HTERT RPE-1 (cell line): Measurements from ENCODE around the gene WBP1L.
"Not testable (repeated sequence)": the region's sequence is repeated elsewhere in the genome, so short reads cannot be mapped to it uniquely, and the experiment has no call there.

Experiments used
- in situ Hi-C: fragments of 300-500 bp; cut with MboI; formaldehyde crosslinking; loops from 4 replicates; pipeline ENCODE4 v1.14.3; 2020; ENCODE audit warnings: low sequenced_read_pairs

Gene WBP1L

DNA sequence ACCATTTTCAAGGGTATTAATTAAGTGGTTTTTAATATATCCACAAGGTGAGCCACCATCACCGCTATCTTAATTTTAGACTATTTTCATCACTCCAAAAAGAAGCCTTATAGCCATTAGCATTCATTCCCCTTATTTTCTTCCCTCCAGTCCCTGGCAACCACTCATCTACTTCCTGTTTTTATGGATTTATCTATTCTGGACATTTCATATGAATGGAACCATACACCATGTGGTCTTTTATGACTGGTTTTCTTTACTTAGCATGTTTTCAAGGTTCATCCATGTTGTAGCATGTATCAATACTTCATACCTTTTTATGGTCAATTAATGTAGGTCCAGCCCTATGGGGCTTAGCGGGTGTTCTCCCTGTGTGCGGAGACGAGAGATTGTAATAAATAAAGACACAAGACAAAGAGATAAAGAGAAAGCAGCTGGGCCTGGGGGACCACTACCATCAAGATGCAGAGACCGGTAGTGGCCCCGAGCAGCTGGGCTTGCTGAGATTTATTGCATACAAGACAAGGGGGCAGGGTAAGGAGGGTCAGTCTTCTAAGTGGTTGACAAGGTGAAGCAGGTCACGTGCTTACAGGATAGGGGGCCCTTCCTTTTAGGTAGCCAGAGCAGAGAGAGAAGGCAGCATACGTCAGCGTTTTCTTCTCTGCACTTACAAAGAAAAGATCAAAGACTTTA lies 14.6 kb downstream of the WBP1L start:
- in situ Hi-C loops = no loop called here

DNA sequence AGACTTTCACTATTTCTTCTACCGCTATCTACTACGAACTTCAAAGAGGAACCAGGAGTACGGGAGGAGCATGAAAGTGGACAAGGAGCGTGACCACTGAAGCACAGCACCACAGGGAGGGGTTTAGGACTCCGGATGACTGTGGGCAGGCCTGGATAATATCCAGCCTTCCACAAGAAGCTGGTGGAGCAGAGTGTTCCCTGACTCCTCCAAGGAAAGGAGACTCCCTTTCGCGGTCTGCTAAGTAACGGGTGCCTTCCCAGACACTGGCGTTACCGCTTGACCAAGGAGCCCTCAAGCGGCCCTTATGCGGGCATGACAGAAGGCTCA lies 15.2 kb downstream of the WBP1L start:
- in situ Hi-C loops = not testable (repeated sequence)

GRCh38 chr10:102759497-102760210 lies 15.9 kb downstream of the WBP1L start:
- in situ Hi-C loops = no loop called here

- in situ Hi-C loops = no loop called here
Measured at GRCh38 chr10:102761981-102762380, 18.2 kb downstream of the WBP1L start.

DNA sequence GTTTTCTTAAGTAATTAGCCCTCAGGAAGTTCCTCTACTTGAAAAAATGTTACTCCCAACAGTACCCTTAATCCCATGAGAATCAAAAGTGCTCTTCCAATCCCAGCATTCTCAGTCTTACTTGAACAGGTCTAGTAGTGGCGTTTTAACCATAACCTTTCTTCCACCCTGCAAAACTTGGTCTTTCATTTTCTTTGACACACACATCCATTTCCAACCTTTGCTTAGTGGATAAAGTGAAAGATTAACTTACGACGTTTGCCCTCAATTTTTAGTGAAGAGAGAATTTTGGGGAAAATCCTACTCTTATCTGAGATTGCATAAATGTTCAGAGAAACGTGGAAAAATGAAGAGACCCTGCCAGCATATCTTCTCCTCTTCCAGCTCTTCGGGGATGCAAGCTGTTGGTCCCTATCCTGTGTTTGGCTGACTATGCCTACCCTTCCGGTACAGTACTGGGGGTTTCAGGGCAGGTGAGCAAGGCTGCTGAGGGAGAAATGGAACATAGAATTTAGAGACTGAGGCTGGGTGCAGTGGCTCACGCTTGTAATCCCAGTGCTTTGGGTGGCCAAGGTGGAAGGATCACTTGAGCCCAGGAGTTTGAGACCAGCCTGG lies 18.8 kb downstream of the WBP1L start:
- in situ Hi-C loops = no loop called here

- in situ Hi-C loops = no loop called here
Measured at GRCh38 chr10:102763037-102763607, 19.4 kb downstream of the WBP1L start.

DNA sequence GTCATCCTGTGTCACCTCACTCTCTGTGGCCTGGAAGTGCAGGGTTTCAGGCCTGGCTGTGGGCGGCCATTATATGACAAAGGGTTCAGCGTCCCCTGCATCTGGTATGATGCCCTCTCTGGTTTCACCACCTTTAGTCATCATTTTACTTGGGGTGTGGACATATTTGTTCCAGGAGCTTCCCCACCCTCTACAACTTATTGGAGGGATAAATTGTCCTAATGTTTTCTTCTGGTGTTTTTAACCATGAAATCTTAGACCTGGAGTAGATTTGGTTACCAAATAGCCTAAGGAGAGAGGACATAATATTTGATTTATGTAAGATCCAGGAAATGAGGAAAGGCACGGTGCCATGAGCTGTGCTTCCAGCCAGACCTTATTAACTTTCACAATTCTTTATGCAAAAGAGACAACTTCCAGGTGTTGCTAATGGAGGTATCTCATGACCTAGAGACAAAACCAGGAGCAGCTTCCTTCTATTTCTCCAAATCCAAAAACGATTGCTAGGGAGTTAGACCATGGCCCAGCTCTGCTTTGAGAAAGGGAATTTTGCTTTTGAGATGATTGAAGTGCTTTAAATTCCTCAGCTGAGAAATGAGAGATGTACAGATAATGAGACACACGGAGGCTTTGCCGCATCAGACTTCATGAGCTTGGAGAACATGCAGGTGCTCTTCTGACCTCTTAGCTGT lies 20.9 kb downstream of the WBP1L start:
- in situ Hi-C loops = no loop called here

DNA sequence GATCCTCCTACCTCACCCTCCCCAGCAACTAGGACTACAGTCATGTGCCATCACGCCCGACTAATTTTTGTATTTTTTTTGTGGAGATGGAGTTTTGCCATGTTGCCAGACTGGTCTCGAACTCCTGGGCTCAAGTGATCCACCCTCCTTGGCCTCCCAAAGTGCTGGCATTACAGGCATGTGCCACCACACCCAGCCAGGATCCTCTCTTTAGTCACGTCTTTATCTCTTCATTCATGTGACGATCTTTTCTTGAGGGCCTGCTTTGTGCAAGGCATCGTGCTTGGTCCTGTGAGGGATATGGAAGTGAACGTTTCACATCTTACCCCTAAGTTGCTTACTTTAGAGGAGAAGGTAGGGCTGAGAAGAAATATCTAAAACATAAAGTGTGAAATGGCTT lies 21.6 kb downstream of the WBP1L start:
- in situ Hi-C loops = no loop called here

GRCh38 chr10:102767428-102768160 lies 23.8 kb downstream of the WBP1L start:
- in situ Hi-C loops = no loop called here

DNA sequence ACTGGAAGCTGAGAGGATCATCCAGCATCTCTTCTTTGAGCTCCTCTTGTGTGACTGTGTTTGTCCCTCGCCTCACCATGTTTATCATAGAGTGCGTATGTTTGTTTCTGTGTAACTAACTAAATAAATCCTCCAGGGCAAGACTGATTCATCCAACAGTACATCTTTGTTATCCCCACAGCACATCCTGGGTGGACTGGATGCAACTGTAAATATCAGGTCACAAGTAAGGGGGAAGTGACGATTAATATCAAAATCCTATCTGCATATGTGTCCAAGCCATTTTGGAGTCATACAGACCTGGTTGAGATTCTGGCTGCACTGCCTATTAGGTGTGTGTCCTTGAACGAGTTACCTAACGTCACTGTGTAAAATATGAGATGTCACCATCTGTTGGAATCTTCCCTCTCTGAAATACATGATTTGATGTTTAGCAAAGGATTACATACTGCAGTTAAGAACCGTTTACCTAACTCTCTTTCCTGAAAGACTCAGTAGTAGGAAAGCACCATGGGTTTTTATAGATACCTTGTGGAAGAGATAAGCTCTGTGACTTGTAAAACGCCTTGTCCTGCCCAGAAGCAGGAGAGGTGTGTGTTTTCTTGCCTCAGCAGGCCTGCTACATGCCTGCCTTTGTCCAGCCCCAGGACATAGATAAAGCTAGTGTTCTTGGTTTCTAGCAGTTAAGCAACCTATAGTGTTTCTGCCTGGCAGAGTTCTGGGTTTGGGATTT lies 25.8 kb downstream of the WBP1L start:
- in situ Hi-C loops = no loop called here

DNA sequence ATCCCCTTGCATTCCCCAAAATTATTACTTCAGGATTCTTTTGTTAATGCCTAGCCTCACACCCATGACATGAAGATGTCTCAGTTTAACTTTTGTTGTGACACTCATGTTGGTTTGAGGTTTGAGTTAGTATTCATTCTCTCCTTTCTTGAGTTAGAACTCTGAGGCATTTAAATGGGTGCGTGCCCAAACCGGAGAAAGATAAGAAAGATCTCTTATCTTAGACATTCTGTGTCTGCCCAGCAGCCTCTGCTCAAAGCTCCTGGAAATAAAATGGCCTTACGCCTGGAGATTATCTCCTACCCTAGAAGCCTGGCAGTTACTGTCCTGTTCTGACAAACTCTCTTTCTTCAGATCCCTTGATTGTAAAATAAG lies 26.3 kb downstream of the WBP1L start:
- in situ Hi-C loops = no loop called here

- in situ Hi-C loops = no loop called here
Measured at GRCh38 chr10:102770792-102771191, 27.0 kb downstream of the WBP1L start.

- in situ Hi-C loops = no loop called here
Measured at GRCh38 chr10:102773320-102773719, 29.6 kb downstream of the WBP1L start.

DNA sequence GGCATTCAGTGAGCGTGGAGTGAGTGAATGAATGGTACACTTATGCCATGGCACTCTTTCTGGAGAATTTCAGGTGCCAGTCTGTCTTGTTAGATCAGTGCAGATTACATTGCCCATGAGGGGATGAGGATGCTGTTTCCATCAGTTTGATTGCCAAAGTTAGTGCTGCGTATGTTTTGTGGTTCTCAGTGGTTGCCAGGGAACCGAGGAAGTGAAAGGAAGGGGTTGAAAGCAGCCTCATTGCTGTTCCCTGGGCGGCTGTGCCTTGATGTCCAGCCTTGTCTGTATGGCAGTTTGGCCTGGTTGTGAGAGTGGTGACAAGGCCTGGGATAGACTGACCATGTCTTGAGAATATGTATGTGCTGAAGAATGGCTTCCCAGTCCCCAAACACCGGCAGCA lies 30.2 kb downstream of the WBP1L start:
- in situ Hi-C loops = no loop called here

- in situ Hi-C loops = no loop called here
Measured at GRCh38 chr10:102775201-102775934, 31.6 kb downstream of the WBP1L start.

DNA sequence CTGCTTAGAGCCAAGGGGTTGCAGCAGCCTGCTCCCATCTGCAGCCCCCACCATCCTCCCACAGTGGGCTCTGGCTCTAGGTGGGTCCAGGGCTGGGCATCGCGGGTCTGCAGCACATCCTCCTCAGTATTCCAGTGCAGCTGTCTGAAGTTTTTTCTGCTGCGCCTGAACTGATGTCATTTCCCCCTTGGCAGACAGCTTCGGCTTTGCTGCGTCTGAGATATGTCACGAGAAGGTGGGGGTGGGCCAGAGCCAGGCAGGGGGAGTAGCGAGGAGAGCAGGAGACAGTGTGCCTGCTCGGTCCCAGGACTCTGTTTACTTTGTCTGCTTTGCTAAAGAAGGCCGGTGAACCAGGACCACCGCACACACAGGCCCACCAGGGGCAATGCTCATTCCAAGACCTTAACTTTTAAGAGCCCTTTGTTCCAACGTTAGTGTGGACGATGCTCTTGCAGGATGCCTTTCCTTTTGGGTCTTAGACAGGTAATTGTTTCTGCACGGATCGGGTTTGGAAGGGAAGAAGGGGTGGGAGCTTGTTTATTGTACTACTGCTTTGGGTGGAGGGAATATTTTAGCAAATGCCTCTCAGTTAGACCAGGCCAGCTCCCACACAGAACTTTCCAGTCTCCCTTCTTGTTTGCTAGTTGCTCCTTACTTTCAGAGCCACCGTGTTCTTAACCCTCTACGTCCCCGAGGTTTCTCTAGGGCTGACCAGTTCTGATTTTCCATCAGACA lies 32.4 kb downstream of the WBP1L start:
- in situ Hi-C loops = no loop called here

GRCh38 chr10:102776779-102777456 lies 33.2 kb downstream of the WBP1L start:
- in situ Hi-C loops = no loop called here
